GM21447 (cell line): Measurements from ENCODE around the gene EPB41L4B.
"Not testable (repeated sequence)": the region's sequence is repeated elsewhere in the genome, so short reads cannot be mapped to it uniquely, and the experiment has no call there.

Source experiments
- ATAC-seq: cut with Tn5 transposase; IDR thresholded peaks from one replicate; pipeline ENCODE4 v1.9.1; 2021; ENCODE audit not compliant: unreplicated experiment

The EPB41L4B gene

GRCh38 chr9:109247228-109247627 lies 73.6 kb downstream of the EPB41L4B start:
- no peak for ATAC-seq

- ATAC-seq = no peak
Observed at GRCh38 chr9:109246533-109246932, 74.3 kb downstream of the EPB41L4B start.

- ATAC-seq = no peak
Observed at GRCh38 chr9:109245310-109245897, 75.5 kb downstream of the EPB41L4B start.

DNA sequence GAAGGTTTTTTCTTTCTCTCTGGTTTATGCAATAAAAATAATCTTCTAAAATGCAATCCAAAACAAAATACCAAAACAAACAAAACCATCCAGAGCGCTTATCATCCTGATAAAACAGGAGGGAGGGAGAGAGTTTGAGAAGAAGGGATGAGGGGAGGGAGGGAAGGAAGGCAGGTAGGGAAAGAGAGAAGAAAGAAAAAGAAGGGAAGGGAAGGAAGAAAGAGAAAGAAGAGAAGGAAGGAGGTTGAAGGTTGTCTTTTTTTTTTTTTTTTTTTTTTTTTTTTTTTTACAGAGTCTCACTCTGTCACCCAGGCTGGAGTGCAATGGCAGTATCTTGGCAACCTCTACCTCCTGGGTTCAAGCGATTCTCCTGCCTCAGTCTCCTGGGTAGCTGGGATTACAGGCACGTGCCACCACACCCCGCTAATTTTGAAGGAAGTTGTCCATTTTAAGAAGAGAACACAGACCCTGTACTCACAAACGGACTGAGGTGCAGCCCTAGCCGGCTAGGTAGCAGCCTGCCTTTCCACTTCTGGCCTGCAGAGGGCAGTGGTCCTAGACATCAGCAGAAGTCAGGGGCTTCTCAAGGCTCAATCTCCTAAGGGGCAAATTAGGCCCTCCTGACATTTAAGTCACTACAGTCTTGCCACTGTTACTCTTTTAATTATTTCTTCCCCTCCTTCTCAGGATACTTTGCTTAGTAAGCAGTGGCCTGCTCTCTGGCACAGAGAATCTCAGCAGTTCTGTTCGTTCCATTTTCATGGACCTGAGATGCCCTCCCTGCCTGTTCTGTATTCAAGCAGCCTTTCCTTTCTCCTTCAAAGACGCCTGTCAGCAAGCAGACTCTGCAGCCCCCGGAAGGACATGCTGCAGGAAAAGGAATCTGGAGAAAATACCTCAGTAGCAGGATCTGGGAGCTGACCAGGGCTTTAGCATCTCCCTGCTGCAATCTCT lies 76.4 kb downstream of the EPB41L4B start:
- peak; percentile 87 for ATAC-seq

- ATAC-seq = no peak
Observed at GRCh38 chr9:109242741-109243140, 78.1 kb downstream of the EPB41L4B start.

DNA sequence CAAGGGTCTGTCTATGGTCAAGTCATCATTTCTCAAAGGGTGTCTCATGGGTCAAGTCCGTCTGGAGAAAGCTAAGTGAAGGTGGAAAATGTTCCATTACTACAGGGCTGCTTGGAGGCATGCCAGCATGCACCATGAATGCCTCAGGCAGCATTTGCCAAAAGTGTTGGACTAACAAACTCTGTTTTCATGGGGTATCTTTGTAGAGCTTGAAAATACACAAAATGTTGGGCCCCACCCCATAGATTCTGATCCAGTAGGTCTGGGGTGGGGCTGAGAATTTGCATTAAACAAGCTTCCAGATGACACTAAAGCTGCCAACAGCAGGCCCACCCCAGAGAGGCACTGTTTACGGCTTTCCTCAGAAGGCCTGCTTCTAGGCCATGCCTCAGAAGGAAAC lies 78.8 kb downstream of the EPB41L4B start:
- no peak for ATAC-seq

DNA sequence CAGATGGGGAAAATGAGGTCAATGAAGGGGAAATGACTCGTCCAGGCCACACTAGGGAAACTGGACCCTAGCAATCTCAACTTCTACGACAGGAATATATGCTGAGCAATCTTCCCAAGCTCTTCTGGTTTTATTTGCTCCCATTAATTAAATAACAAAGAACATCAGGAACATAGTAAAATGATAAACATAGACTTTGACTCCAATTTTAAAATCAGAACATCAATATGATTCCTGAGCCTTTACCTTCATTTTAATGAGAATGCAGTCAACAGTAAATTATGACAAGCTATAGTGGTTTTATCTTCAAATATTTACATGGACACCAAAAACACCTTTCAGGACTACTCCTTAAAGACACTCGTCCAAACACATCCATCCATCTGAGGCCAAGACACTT lies 79.7 kb downstream of the EPB41L4B start:
- ATAC-seq = no peak

- no peak for ATAC-seq
Observed at GRCh38 chr9:109239240-109239639, 81.6 kb downstream of the EPB41L4B start.

DNA sequence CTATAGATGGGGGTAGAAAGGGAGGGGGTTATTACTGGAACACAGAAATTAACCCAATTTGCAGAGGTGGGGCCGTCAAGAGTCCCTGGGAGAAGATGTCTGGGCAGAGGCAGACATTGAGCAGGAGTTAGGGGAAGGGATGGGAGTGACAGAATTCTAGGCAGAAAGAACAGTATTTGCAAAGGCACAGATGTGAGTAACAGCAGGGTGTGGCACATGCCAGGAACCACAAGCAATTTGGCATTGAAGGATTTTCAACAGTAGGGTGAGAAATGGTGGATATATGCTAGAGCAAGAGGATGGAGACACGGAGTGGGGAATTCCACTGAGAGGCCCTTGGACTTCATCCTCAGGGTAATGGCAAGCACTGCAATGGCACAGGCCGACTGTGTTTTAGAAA lies 82.2 kb downstream of the EPB41L4B start:
- ATAC-seq = no peak

DNA sequence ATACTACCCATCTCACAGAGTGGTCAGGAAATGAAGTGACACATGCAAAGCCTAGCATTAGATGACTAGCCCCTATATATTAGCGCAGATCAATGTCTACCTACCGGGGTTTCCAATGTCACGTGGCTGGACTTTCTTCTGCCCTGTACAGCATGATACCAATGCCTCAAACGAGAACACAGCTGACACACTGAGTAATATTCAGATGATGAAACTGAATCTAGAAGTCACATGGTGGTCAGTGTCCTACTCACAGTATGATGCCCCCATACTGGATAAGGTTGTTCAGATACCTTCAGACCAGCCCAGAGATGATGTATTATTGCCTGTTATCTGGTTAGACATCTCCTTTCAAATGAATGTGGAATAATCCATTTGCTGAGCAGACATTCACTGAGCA lies 82.7 kb downstream of the EPB41L4B start:
- ATAC-seq = no peak

DNA sequence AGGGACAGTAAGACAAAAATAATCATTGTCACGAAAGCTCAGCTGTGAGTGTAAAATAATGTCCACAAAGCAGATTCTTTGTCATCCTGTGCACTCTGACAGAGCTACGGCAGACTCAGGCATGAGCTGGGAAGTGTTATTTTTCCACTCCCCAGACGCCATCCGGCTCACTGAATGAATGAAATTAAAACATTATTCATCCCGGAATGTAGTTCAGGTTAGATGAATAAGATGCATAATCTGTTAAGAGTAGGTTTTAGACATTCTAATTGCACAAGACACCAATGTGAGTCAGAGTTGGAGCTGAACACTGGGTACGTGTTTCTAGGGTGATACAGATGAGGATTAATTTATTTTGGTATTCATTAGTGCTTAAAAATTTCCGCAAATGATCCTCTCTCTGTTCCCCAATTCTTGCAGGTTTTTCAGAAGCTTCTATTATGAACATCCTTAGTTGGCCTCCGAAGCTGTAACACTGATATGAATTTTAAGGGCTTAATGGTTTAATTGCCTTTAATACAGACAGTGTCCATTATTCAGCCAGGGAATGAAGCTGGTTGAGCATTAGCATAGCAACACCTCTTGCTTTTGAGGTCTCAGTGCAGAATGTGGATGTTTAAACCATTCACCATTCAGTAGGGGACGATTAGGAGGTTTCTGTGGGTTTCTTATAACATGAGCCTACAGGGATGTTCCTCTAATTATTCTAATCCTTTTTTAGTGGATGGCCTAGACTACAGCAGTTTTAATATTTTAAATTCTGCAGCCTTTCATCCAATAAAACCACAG lies 88.2 kb downstream of the EPB41L4B start:
- ATAC-seq = no peak

DNA sequence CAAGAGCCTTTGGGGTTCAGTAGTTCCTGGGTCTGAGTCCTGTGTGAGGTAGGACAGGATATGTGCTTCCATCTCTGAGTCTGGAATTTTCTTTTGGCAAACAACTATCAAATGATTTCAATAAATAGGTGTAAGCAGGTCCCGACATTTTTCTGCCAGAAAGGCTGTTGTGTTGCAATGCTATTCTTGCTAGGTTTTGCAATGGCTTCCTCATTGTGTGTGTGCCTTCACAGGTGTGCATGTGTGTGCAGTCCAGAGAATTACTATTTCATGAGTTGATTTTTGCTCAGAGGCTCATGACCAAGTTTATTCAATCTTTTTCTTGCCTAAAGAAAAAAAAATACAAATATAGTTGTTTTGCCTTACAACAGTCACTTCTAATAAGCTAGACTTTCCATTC lies 89.3 kb downstream of the EPB41L4B start:
- no peak for ATAC-seq

DNA sequence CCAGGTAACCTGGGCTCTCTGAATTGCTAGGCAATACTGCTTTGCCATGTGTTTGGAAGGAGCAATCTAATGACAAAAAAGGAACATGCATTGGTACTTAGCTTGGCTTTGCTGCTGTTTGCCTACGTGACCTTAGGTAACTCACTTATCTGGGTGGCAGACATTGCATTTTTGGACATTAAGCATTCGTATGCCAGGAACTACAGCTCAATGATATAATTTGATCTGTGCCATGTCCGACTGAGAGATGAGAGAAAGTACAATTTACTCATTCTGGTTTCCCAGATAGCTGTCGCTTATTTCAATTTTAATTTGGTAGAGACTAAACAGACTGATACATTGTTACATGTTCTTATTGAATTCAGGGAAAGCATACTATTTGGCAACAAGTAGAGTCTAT lies 90.6 kb downstream of the EPB41L4B start:
- ATAC-seq = no peak

- ATAC-seq = no peak
Observed at GRCh38 chr9:109229682-109230081, 91.2 kb downstream of the EPB41L4B start.

- ATAC-seq = no peak
Observed at GRCh38 chr9:109228093-109228642, 92.7 kb downstream of the EPB41L4B start.

DNA sequence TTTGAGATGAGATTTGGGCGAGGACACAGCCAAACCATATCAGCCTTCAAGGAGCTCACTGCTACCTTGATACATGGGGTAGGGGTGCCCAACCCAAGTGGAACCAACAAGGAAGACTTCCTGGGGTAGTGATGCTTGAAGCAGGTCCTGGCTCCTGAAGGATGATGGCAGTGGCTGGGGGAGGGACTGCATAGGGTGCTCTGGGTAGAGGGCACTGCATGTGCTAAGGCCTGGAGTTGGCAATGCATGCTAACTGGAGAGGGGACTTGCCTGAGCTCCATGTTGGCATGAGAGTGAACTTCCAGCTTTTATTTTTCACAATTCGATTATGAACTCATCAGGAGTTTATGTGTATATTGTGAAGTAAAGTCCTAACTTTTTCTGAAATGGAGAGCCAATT lies 95.2 kb downstream of the EPB41L4B start:
- no peak for ATAC-seq

GRCh38 chr9:109224751-109225150 lies 96.1 kb downstream of the EPB41L4B start:
- ATAC-seq = no peak

DNA sequence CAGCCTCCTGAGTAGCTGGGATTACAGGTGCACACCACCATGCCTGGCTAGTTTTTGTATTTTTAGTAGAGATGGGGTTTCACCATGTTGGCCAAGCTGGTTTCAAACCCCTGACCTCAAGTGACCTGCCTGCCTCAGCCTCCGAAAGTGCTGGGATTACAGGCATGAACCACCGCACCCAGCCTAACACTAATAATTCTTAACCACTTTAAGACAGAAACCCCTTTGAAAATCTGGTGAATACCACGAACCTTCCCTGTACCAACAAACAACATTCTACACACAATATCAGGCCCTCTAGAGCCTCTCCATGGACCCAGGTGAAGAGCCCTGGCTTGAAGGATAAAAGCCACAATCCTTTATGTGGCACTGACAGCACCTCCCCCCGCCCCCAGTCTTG lies 102.6 kb downstream of the EPB41L4B start:
- not testable (repeated sequence) for ATAC-seq

- ATAC-seq = no peak
Observed at GRCh38 chr9:109214414-109214813, 106.4 kb downstream of the EPB41L4B start.

DNA sequence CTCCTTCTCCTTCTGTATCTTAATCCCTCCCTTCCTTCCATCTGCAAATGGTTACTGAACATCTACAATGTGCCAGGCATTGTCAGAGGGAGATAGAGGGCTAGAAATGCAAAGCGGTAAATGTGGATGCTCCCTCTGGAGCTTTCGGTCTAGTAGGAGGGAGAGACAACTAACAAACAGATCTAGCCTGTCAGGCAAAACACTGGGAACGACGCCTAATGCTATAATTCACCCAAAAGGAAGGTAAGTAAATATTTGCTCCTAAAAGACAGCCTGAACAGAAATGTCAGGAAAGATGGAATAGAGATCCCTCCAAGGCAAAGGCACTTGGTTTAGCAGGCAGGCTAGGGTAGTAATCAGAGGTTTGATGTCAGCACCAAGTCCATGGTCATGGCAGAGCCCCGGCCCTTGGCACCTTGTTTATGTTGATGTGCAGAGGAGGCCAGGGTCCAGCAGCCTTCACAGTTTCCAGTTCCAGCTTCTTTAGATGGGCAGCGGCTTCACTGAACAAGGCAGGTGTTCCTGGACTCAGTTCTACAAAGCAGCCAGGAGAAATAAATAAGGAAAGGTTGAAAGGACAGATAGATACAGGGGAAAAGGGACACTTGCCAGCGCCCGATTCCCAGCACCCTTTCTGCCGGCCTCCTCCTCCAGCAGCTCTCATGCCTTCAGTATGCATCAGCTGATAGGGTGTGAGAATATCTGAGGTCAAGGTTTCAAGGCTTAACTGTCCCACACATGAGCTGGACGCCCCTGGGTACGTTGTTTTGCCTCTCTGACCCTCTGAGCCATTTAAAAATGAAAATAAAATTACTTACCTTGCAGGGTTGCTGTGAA lies 107.4 kb downstream of the EPB41L4B start:
- no peak for ATAC-seq
